NB4 (cell line): ENCODE data around the gene CORO2A.

Source experiments
- MYC ChIP-seq: IDR thresholded peaks from 2 replicates; pipeline ENCODE4 v1.6.1; 2011; ENCODE audit warnings: low read depth, low read length
- POLR2A ChIP-seq: IDR thresholded peaks from 2 replicates; pipeline ENCODE4 v1.6.1; 2011; ENCODE audit warnings: mild to moderate bottlenecking; ENCODE audit not compliant: insufficient read length; ENCODE audit errors: extremely low read depth
- TF ChIP-seq, protein P1 (sequence below): IDR thresholded peaks from one replicate; pipeline ENCODE4 v1.5.1; 2012; ENCODE audit warnings: low read depth, low read length

DNA sequence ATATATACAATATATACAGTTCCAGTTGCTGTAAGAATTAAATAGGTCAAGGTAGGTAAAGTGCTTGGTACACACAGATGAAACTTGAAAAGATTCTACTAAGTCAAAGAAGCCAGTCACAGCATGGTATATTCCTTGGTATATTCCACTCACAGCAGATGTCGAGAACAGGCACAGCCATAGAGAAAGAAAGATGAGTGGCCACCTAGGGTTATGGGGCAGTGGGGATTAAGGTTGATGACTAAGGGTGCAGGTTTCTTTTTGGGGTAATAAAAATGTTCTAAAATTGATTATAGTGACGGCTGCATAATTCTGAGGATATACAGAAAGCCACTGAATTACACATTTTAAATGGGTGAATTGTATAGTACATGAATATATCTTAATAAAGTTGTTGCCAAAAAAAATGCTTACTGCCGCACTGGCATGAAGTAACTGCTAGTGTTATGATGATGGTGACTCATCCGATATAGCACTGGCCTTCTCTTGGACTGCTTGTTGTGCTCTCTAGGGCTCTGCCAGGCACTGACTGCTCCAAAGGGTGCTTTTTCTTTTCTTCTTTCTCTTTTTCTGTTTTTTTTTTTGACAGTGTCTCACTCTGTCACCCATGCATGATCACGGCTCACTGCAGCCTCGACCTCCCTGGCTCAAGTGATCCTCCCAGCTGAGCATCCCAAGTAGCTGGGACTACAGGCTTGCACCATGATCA is 39.5 kb upstream of the CORO2A start:
- no peak for TF ChIP-seq POLR2A
- TF ChIP-seq, protein P1, sequence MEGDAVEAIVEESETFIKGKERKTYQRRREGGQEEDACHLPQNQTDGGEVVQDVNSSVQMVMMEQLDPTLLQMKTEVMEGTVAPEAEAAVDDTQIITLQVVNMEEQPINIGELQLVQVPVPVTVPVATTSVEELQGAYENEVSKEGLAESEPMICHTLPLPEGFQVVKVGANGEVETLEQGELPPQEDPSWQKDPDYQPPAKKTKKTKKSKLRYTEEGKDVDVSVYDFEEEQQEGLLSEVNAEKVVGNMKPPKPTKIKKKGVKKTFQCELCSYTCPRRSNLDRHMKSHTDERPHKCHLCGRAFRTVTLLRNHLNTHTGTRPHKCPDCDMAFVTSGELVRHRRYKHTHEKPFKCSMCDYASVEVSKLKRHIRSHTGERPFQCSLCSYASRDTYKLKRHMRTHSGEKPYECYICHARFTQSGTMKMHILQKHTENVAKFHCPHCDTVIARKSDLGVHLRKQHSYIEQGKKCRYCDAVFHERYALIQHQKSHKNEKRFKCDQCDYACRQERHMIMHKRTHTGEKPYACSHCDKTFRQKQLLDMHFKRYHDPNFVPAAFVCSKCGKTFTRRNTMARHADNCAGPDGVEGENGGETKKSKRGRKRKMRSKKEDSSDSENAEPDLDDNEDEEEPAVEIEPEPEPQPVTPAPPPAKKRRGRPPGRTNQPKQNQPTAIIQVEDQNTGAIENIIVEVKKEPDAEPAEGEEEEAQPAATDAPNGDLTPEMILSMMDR = no peak
- no peak for TF ChIP-seq MYC
